Heart right ventricle (tissue), 16 donors: ENCODE results near the gene PTPRD. TPM values are rescaled to one million over a fixed set of nuclear protein-coding genes. Genes with fewer than 3 reads are reported as not detected.

Experiments used
- ATAC-seq, 8 donors: fragments of 200-7000 bp; cut with Tn5 transposase; one replicate each; pipeline ENCODE4 v1.9.1; 2020; ENCODE audit warnings: mild to moderate bottlenecking in 8 of 8, moderate library complexity in 8 of 8, moderate number of reproducible peaks in 1 of 8
- DNase-seq, 2 donors: peaks; one replicate each; pipeline ENCODE4 v3.0.0-alpha.2; 2020
- H3K27ac ChIP-seq, 10 donors: fragments of 200-600 bp; sonication (generic) in 2 of 10; one replicate each; pipeline versions ENCODE4 v1.5.0 to v1.8.0; 2020 to 2022; ENCODE audit warnings: mild to moderate bottlenecking in 3 of 10
- H3K27me3 ChIP-seq, 7 donors: fragments of 200-600 bp; one replicate each; pipeline ENCODE4 v1.8.0; 2021 to 2022; ENCODE audit warnings: mild to moderate bottlenecking in 2 of 7
- H3K36me3 ChIP-seq, 9 donors: fragments of 200-600 bp; sonication (generic) in 1 of 9; one replicate each; pipeline versions ENCODE4 v1.5.0 to v1.8.0; 2020 to 2022; ENCODE audit warnings: mild to moderate bottlenecking in 2 of 9
- H3K4me1 ChIP-seq, 9 donors: fragments of 200-600 bp; sonication (generic) in 1 of 9; one replicate each; pipeline versions ENCODE4 v1.5.0 to v1.8.0; 2020 to 2022; ENCODE audit warnings: mild to moderate bottlenecking in 4 of 9
- H3K4me3 ChIP-seq, 10 donors: fragments of 200-600 bp; sonication (generic) in 2 of 10; one replicate each; pipeline versions ENCODE4 v1.5.0 to v1.8.0; 2020 to 2022; ENCODE audit warnings: mild to moderate bottlenecking in 7 of 10, moderate library complexity in 2 of 10
- H3K9me3 ChIP-seq, 11 donors: fragments of 200-600 bp in 10 of 11; sonication (generic) in 2 of 11; one replicate each; pipeline versions ENCODE4 v1.5.0 to v1.8.0; 2013 to 2022; ENCODE audit warnings: mild to moderate bottlenecking in 2 of 11, control low read depth in 1 of 11, moderate library complexity in 1 of 11
- CTCF ChIP-seq, 9 donors: fragments of 200-600 bp; sonication (generic) in 2 of 9; IDR thresholded peaks; one replicate each; pipeline versions ENCODE4 v1.5.0 to v1.8.0; 2021 to 2022; ENCODE audit warnings: antibody characterized with exemption in 9 of 9, mild to moderate bottlenecking in 5 of 9, moderate library complexity in 1 of 9
- WGBS, 2 donors: extraction: QIAGEN DNeasy Blood & Tissue Kit; methylation state at CpG; one replicate each; pipeline ENCODE4 v1.1.7; 2013; ENCODE audit warnings: inconsistent platforms in 1 of 2; 5-methylcytosine and 5-hydroxymethylcytosine counted together
- intact Hi-C, 10 donors: fragments of 100-400 bp; cut with DNase I; formaldehyde crosslinking; loops; one replicate each; pipeline versions ENCODE4 v1.11.1 to v1.14.2; 2022
- polyA plus RNA-seq, 2 donors: library from polyadenylated mRNA; stranded (reverse); fragments of 200-250 nt; gene quantifications; one replicate each; pipeline ENCODE4 v1.2.3, GENCODE V29; 2013
- total RNA-seq, 10 donors: library from RNA; stranded (reverse); fragmentation: NEBNext Ultra II Directional in 3 of 10; extraction: Animal tissue kit (Norgen Biotek cat#: 25700) in 3 of 10; gene quantifications; one replicate each; pipeline versions ENCODE4 v1.2.1 to v1.2.4, GENCODE V29; 2021 to 2023
- donor health status: Arrhythmogenic right ventricular cardiomyopathy.
- donor health status: ischemic (EF 13 %, LVEDD 7.1; RV severe dilation, severe dysfunction).
- donor health status: healthy with polysubstance abuse.
- donor health status: DM: no; HTN: yes; CAD: no.
- donor health status: DM: no; HTN: no; CAD: no.
- donor health status: ischemic (EF 25% LVEDD 6.9; RV normal size, moderate dysfunction).
- donor health status: ischemic (EF 25% LVEDD 5.7; RV mildly dilated, moderate dysfunction).
- donor health status: healthy.
- donor health status: DM: yes; HTN: yes; CAD: no.
- donor health status: Ischemic cardiomyopathy.
- donor health status: ischemic (EF 35%, LVEDD 5.7; RV mildly dilated, moderate dysfunction).
- donor health status: nonischemic (EF 11% LVEDD 7.7; RV severe dilation, severe dysfunction).
- donor health status: DM: yes; HTN: yes; CAD: no.
- donor health status: PGD.
- donor health status: ischemic (EF 29% LVEDD 5.4; RV normal size, mild dysfunction).
- donor health status: nonischemic (EF 23%, LVEDD 6.1; RV moderate dilation, normal function).

PTPRD gene
- total and polyA plus RNA-seq, 12 donors: 1.4 to 25.2 (median 13.0) TPM

DNA sequence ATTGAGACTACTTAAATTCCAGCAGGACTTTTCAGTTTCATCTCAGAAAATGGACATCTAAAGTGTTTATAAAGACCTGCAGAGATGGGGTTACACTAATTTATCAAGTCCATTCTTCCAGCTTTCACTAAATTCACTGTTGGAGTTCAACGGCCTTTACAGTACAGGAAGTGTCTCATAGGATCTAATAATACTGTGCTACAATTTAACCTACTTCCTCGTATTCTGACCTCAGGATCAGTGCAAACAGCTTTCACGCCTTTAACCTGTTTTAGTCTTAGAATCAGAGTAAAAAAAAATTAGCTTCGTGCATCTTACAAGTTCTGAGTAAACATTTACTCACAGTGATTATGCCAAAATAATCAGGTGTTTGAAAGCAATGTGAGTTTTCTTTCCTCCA is 2180.6 kb downstream of the PTPRD start:
- H3K9me3 ChIP-seq: no peaks in the 10 kb centered on the region
- H3K36me3 ChIP-seq: no peaks in the 10 kb centered on the region
- H3K27ac ChIP-seq: no peak overlapping the region
- H3K4me1 ChIP-seq: no peaks in the 10 kb centered on the region
- no peak for TF ChIP-seq CTCF (IDR thresholded peaks at IDR 0.05)
- DNase-seq: no peak
- ATAC-seq: no peak
- 57 to 76% methylated on average over 4 of the region's 4 CpGs for WGBS, 2 donors
- intact Hi-C loops: no loop called here
- no peak overlapping the region for H3K4me3 ChIP-seq
- H3K27me3 ChIP-seq: no peaks in the 10 kb centered on the region

- WGBS, 2 donors: 92 to 100% methylated on average over 1 of the region's 1 CpG
- Histone ChIP-seq H3K27ac (no peak overlapping the region), H3K27me3 (no peaks in the 10 kb centered on the region), H3K4me3 (no peak overlapping the region), H3K36me3 (no peaks in the 10 kb centered on the region), H3K4me1 (no peaks in the 10 kb centered on the region), H3K9me3 (no peaks in the 10 kb centered on the region)
- intact Hi-C loops: no loop called here
- ATAC-seq (no peak), DNase-seq (no peak)
- no peak for TF ChIP-seq CTCF (IDR thresholded peaks at IDR 0.05)
Observed at GRCh38 chr9:8431505-8431904, 2181.3 kb downstream of the PTPRD start.

- no peaks in the 10 kb centered on the region for H3K4me1 ChIP-seq
- no peak for ATAC-seq
- intact Hi-C loops: no loop called here
Observed at GRCh38 chr9:8430945-8431344, 2181.9 kb downstream of the PTPRD start.

DNA sequence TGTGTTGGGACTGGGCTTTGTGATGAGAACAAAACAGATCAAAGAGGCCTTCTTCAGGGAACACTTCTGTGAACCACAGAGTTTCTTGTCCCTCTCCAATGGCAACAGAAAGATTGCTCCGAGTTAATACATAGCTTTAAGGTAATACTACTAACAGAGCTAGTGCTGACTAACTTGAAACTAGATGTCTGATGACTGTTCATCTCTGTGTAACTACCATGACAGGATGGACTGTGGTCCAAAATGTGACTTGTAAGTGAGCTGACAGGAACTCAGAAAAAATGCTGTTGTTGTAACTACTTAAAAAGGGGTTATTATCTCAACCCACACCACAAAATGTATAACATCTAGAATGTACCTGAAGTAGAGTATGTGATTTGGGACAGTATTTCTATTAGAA is 2183.0 kb downstream of the PTPRD start:
- TF ChIP-seq CTCF (IDR thresholded peaks at IDR 0.05): no peak
- Histone ChIP-seq H3K27ac (no peak overlapping the region), H3K4me1 (no peaks in the 10 kb centered on the region), H3K36me3 (no peaks in the 10 kb centered on the region), H3K9me3 (no peaks in the 10 kb centered on the region), H3K27me3 (no peaks in the 10 kb centered on the region), H3K4me3 (no peak overlapping the region)
- ATAC-seq (no peak), DNase-seq (no peak)
- 86 to 88% methylated on average over 1 of the region's 1 CpG for WGBS, 2 donors
- intact Hi-C loops: no loop called here

More at GRCh38 chr9:8430945-8431344, 2181.9 kb downstream of the PTPRD start:
- DNase-seq: no peak
- no peaks in the 10 kb centered on the region for H3K36me3 ChIP-seq
- H3K27ac ChIP-seq: no peak overlapping the region
- WGBS, 2 donors: 69 to 93% methylated on average over 5 of the region's 5 CpGs
- no peak for TF ChIP-seq CTCF (IDR thresholded peaks at IDR 0.05)
- H3K27me3 ChIP-seq: no peaks in the 10 kb centered on the region
- no peak overlapping the region for H3K4me3 ChIP-seq
- H3K9me3 ChIP-seq: no peaks in the 10 kb centered on the region

GRCh38 chr9:8429157-8429556 is 2183.6 kb downstream of the PTPRD start:
- ATAC-seq: no peak

More at GRCh38 chr9:8429157-8429556, 2183.6 kb downstream of the PTPRD start:
- 72 to 86% methylated on average over 1 of the region's 1 CpG for WGBS, 2 donors
- Histone ChIP-seq H3K4me3 (no peak overlapping the region), H3K9me3 (no peaks in the 10 kb centered on the region), H3K4me1 (no peaks in the 10 kb centered on the region), H3K27ac (no peak overlapping the region), H3K27me3 (no peaks in the 10 kb centered on the region), H3K36me3 (no peaks in the 10 kb centered on the region)
- TF ChIP-seq CTCF (IDR thresholded peaks at IDR 0.05): no peak
- intact Hi-C loops: no loop called here
- DNase-seq: no peak
